Measurements from ENCODE around the gene PRR5L.

The PRR5L gene

GRCh38 chr11:36349351-36350136, 53.5 kb downstream of the PRR5L start:
- Histone ChIP-seq H3K9me2 (replicated peaks; ENCODE audit: control insufficient read depth, low read length) (no peaks in the 10 kb centered on the region), H3K27me3 (ENCODE audit: control insufficient read depth, low read length) (peaks cover 5% of the 10 kb centered on the region; the same call in 1 of the 2 replicates), H3K4me3 (ENCODE audit: low read length) (no peak overlapping the region), H3K36me3 (ENCODE audit: control insufficient read depth, low read length) (no peaks in the 10 kb centered on the region), H4K20me1 (ENCODE audit: control insufficient read depth, insufficient read depth, low read depth, low read length) (no peaks in the 10 kb centered on the region), H3K27ac (ENCODE audit: low read depth, low read length) (no peak overlapping the region), H3K9me3 (ENCODE audit: control insufficient read depth, insufficient read depth, low read length) (no peaks in the 10 kb centered on the region), H3K79me2 (ENCODE audit: control insufficient read depth, low read length) (no peaks in the 10 kb centered on the region), H3K4me1 (ENCODE audit: control insufficient read depth, low read length) (no peaks in the 10 kb centered on the region), H3F3A (ENCODE audit: control insufficient read depth, insufficient read depth) (no peaks in the 10 kb centered on the region), H3K4me2 (ENCODE audit: low read length) (no peak overlapping the region)
- TF ChIP-seq, protein P1, sequence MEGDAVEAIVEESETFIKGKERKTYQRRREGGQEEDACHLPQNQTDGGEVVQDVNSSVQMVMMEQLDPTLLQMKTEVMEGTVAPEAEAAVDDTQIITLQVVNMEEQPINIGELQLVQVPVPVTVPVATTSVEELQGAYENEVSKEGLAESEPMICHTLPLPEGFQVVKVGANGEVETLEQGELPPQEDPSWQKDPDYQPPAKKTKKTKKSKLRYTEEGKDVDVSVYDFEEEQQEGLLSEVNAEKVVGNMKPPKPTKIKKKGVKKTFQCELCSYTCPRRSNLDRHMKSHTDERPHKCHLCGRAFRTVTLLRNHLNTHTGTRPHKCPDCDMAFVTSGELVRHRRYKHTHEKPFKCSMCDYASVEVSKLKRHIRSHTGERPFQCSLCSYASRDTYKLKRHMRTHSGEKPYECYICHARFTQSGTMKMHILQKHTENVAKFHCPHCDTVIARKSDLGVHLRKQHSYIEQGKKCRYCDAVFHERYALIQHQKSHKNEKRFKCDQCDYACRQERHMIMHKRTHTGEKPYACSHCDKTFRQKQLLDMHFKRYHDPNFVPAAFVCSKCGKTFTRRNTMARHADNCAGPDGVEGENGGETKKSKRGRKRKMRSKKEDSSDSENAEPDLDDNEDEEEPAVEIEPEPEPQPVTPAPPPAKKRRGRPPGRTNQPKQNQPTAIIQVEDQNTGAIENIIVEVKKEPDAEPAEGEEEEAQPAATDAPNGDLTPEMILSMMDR (IDR thresholded peaks at IDR 0.05; ENCODE audit: low read depth, low read length, poor library complexity, severe bottlenecking), result no peak

DNA sequence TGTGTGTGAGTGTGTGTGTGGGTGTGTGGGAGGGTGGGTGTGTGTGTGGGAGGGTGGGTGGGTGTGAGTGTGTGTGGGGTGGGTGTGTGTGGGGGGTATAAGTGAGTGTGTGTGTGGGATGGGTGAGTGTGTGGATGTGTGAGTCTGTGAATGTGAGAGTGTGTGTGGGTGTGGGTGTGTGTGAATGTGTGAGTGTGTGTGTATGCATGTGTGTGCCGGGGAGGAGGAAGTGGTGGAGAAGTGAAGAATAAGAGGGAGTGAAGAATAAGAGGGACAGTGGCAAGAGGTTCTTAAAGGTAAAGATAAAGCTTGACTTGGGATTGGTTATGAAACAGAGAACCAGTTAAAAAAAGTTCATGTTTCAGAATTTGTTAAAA, 54.0 kb downstream of the PRR5L start:
- no peaks in the 10 kb centered on the region for H4K20me1 ChIP-seq (ENCODE audit: control insufficient read depth, insufficient read depth, low read depth, low read length)
- H3K36me3 ChIP-seq (ENCODE audit: control insufficient read depth, low read length), result no peaks in the 10 kb centered on the region
- peaks cover 11% of the 10 kb centered on the region; the same call in 1 of the 2 replicates for H3K27me3 ChIP-seq (ENCODE audit: control insufficient read depth, low read length)
- H3K4me1 ChIP-seq (ENCODE audit: control insufficient read depth, low read length), result no peaks in the 10 kb centered on the region
- no peak overlapping the region for H3K4me2 ChIP-seq (ENCODE audit: low read length)
- TF ChIP-seq EZH2phosphoT487 (IDR thresholded peaks at IDR 0.05; ENCODE audit: borderline replicate concordance, low read length), result no peak
- TF ChIP-seq, protein P1 (IDR thresholded peaks at IDR 0.05; ENCODE audit: low read depth, low read length, poor library complexity, severe bottlenecking), result no peak
- no peaks in the 10 kb centered on the region for H3K79me2 ChIP-seq (ENCODE audit: control insufficient read depth, low read length)
- no peak overlapping the region for H3K27ac ChIP-seq (ENCODE audit: low read depth, low read length)
- H3K9me3 ChIP-seq (ENCODE audit: control insufficient read depth, insufficient read depth, low read length), result no peaks in the 10 kb centered on the region
- no peaks in the 10 kb centered on the region for H3F3A ChIP-seq (ENCODE audit: control insufficient read depth, insufficient read depth)
- no peak overlapping the region for H3K4me3 ChIP-seq (ENCODE audit: low read length)
- no peaks in the 10 kb centered on the region for H3K9me2 ChIP-seq (replicated peaks; ENCODE audit: control insufficient read depth, low read length)

DNA sequence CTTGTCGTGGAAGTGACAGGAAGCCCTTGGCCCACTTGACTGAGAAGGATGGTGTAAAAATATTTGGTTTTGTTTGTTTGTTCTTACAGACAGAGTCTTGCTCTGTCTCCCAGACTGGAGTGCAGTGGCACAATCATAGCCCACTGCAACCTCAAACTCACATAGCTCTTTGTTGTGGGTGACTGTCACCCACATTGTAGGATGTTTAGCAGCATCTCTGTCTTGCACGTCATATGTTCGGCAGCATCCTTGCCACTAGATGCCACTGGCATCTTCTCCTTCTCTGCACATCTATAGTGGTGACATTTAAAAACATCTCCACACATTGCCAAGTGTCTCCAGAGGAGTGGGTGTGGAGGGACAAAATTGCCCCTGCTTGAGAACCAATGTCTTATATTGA, 56.8 kb downstream of the PRR5L start:
- Histone ChIP-seq H3K9me3 (ENCODE audit: control insufficient read depth, insufficient read depth, low read length) (no peaks in the 10 kb centered on the region), H3K36me3 (ENCODE audit: control insufficient read depth, low read length) (no peaks in the 10 kb centered on the region), H3K79me2 (ENCODE audit: control insufficient read depth, low read length) (no peaks in the 10 kb centered on the region), H3K27ac (ENCODE audit: low read depth, low read length) (no peak overlapping the region), H3K9me2 (replicated peaks; ENCODE audit: control insufficient read depth, low read length) (no peaks in the 10 kb centered on the region), H3K4me2 (ENCODE audit: low read length) (no peak overlapping the region), H4K20me1 (ENCODE audit: control insufficient read depth, insufficient read depth, low read depth, low read length) (no peaks in the 10 kb centered on the region), H3K4me3 (ENCODE audit: low read length) (no peak overlapping the region), H3K4me1 (ENCODE audit: control insufficient read depth, low read length) (no peaks in the 10 kb centered on the region; the same call in 1 of the 2 replicates), H3K27me3 (ENCODE audit: control insufficient read depth, low read length) (peaks cover 15% of the 10 kb centered on the region; the same call in 1 of the 2 replicates), H3F3A (ENCODE audit: control insufficient read depth, insufficient read depth) (no peaks in the 10 kb centered on the region)
- TF ChIP-seq EZH2phosphoT487 (IDR thresholded peaks at IDR 0.05; ENCODE audit: borderline replicate concordance, low read length), result no peak
- TF ChIP-seq, protein P1 (IDR thresholded peaks at IDR 0.05; ENCODE audit: low read depth, low read length, poor library complexity, severe bottlenecking), result no peak
